ENCODE measurements around the gene CACNA1A.
"Not testable (repeated sequence)": the region's sequence is repeated elsewhere in the genome, so short reads cannot be mapped to it uniquely, and the experiment has no call there.

CACNA1A gene

GRCh38 chr19:13207237-13207845 lies 298.9 kb downstream of the CACNA1A start:
- peak; percentile 79 for DNase-seq (ENCODE audit: low spot score)
- TF ChIP-seq, protein P1, sequence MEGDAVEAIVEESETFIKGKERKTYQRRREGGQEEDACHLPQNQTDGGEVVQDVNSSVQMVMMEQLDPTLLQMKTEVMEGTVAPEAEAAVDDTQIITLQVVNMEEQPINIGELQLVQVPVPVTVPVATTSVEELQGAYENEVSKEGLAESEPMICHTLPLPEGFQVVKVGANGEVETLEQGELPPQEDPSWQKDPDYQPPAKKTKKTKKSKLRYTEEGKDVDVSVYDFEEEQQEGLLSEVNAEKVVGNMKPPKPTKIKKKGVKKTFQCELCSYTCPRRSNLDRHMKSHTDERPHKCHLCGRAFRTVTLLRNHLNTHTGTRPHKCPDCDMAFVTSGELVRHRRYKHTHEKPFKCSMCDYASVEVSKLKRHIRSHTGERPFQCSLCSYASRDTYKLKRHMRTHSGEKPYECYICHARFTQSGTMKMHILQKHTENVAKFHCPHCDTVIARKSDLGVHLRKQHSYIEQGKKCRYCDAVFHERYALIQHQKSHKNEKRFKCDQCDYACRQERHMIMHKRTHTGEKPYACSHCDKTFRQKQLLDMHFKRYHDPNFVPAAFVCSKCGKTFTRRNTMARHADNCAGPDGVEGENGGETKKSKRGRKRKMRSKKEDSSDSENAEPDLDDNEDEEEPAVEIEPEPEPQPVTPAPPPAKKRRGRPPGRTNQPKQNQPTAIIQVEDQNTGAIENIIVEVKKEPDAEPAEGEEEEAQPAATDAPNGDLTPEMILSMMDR (IDR thresholded peaks at IDR 0.05; ENCODE audit: extremely low read depth, missing control alignments): no peak

DNA sequence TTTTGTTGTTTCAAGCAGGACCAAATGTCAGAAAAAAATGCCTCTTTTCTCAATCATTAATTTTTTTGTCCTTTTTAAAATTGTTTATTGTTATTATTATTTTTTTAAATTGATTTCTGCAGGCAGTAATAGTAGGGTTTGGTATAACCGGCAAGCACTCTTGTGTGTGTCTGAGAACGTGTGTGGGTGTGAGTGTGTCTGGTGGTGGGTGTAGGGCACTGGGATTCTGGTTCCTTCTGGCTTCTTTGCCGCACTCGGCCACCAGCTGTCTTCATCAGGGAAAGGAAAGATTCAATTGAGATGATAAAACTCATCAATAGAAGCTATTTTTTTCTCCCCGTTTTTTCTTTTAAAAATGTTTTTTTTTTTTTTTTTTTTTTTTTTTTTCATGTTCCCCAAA lies 299.7 kb downstream of the CACNA1A start:
- TF ChIP-seq, protein P1 (IDR thresholded peaks at IDR 0.05; ENCODE audit: extremely low read depth, missing control alignments): no peak
- no peak for DNase-seq (ENCODE audit: low spot score)

- DNase-seq (ENCODE audit: low spot score): not testable (repeated sequence)
Measured at GRCh38 chr19:13202112-13202511, 304.2 kb downstream of the CACNA1A start.

GRCh38 chr19:13198634-13199033 lies 307.6 kb downstream of the CACNA1A start:
- DNase-seq (ENCODE audit: low spot score): no peak
- TF ChIP-seq, protein P1 (IDR thresholded peaks at IDR 0.05; ENCODE audit: extremely low read depth, missing control alignments): no peak

DNA sequence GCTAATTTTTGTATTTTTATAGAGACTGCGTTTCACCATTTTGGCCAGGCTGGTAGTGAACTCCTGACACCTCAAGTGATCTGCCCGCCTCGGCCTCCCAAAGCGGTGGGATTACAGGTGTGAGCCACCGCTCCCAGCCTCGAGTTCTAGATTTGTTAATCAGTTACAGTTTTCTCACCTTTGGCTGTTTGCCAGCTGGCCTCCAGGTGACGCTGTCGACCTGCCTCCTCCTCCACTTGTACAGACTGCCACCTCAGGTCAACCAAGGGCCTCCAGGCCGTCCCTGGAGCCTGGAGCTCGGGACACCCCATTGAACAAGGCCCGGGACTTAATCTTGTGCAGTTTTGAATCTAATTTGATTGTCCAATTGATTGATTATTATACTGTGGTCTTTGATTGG lies 310.6 kb downstream of the CACNA1A start:
- peak; percentile 77 for DNase-seq (ENCODE audit: low spot score)
- TF ChIP-seq, protein P1 (IDR thresholded peaks at IDR 0.05; ENCODE audit: extremely low read depth, missing control alignments): peak; percentile 40

DNA sequence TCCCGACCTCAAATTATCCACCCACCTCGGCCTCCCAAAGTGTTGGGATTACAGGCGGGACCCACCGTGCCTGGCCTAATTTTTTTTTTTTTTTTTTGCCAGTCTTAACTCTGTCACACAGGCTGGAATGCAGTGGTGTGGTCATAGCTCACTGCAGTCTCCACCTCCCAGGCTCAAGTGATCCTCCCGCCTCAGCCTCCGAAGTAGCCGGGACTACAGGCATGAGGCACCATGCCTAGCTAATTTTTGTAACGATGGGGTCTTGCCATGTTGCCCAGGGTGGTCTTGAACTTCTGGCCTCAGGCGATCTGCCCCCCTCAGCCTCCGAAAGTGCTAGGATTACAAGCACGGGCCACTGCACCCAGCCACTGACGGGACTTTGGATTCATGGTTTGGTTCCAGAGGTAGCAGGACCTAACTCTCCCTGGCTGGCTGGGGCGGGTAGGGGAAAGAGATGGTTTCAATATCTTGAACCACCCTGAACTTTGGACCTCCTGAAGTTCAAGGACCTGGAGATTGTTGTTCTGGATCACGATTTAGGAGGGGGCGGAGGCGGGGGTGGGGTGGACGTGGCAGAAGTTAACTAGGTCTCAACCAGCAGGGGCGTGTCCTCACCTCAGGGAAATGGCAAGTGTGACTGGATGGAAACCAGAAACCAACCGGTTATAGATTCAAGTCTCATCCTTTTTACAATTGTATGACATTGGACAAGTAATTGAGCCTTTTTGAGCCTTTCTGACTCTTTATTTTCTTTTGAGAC lies 315.3 kb downstream of the CACNA1A start:
- TF ChIP-seq, protein P1 (IDR thresholded peaks at IDR 0.05; ENCODE audit: extremely low read depth, missing control alignments): no peak
- DNase-seq (ENCODE audit: low spot score): no peak

- TF ChIP-seq, protein P1 (IDR thresholded peaks at IDR 0.05; ENCODE audit: extremely low read depth, missing control alignments): no peak
- no peak for DNase-seq (ENCODE audit: low spot score)
Measured at GRCh38 chr19:13189600-13189999, 316.7 kb downstream of the CACNA1A start.

- no peak for DNase-seq (ENCODE audit: low spot score)
- TF ChIP-seq, protein P1 (IDR thresholded peaks at IDR 0.05; ENCODE audit: extremely low read depth, missing control alignments): no peak
Measured at GRCh38 chr19:13187419-13187818, 318.9 kb downstream of the CACNA1A start.

DNA sequence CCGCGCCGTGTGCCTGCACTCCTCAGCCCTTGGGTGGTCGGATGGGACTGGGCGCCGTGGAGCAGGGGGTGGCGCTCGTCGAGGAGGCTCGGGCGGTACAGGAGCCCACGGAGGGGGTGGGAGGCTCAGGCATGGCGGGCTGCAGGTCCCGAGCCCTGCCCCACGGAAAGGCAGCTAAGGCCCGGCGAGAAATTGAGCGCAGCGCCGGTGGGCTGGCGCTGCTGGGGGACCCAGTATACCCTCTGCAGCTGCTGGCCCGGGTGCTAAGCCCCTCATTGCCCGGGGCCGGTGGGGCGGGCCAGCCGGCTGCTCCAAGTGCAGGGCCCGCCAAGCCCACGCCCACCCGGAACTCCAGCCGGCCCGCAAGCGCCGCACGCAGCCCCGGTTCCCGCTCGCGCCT lies 319.6 kb downstream of the CACNA1A start:
- DNase-seq (ENCODE audit: low spot score): not testable (repeated sequence)

DNA sequence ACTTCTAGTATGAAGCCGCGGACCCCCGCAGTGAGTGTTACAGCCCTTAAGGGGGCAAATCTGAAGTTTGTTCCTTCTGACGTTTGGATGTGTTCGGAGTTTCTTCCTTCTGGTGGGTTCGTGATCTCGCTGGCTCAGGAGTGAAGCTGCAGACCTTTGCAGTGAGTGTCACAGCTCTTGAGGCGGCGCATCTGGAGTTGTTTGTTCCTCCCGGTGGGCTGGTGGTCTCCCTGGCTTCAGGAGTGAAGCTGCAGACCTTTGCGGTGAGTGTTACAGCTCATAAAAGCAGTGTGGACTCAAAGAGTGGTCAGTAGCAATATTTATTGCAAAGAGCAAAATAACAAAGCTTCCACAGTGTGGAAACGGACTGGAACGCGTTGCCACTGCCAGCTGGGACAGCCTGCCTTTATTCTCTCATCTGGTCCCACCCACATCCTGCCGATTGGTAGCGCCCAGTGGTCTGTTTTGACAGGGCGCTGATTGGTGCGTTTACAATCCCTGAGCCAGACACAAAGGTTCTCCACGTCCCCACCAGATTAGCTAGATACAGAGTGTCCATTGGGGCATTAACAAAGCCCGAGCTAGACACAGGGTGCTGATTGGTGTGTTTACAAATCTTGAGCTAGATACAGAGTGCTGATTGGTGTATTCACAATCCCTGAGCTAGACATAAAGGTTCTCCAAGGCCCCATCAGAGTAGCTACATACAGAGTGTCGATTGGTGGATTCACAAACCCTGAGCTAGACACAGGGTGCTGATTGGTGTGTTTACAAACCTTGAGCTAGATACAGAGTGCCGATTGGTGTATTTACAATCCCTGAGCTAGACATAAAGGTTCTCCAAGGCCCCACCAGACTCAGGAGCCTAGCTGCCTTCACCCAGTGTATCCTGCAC lies 320.3 kb downstream of the CACNA1A start:
- DNase-seq (ENCODE audit: low spot score): not testable (repeated sequence)

Data from GM20000 (cell line).